GM23338 (cell line): Measurements from ENCODE around the gene SCAMP5.

Experiments used
- CTCF ChIP-seq, 2 experiments: fragments of 200-600 bp in 1 of 2; sonication (generic) in 1 of 2; conservative IDR thresholded peaks; 2 replicates each; pipeline versions ENCODE4 v1.5.1 to v1.6.1; 2016 to 2017; ENCODE audit warnings: antibody characterized with exemption in 2 of 2, low read depth in 2 of 2, mild to moderate bottlenecking in 2 of 2, moderate library complexity in 1 of 2
- EZH2phosphoT487 ChIP-seq: fragments of 200-600 bp; sonication (generic); IDR thresholded peaks from one replicate; pipeline ENCODE4 v1.8.1; 2018; ENCODE audit warnings: antibody characterized with exemption; ENCODE audit not compliant: unreplicated experiment
- REST ChIP-seq: IDR thresholded peaks from one replicate; pipeline ENCODE4 v1.6.1; 2018; ENCODE audit warnings: antibody characterized with exemption; ENCODE audit not compliant: unreplicated experiment
- ZNF331 ChIP-seq: fragments of 250-450 bp; sonication (Bioruptor Pico); IDR thresholded peaks from 2 replicates; pipeline ENCODE4 v1.5.0; 2020; ENCODE audit warnings: low read depth, mild to moderate bottlenecking, moderate library complexity

- no peak for TF ChIP-seq CTCF (conservative IDR thresholded peaks at IDR 0.05; ENCODE audit: low read depth in 2 of 2)
- TF ChIP-seq EZH2phosphoT487, result no peak
- no peak for TF ChIP-seq ZNF331 (CRISPR knock-in tag)
- no peak for TF ChIP-seq REST
Measured at GRCh38 chr15:75058127-75058905, 63.0 kb downstream of the SCAMP5 start.
